PC-9 (cell line): ENCODE data around the gene NPIPB2. TPM values are rescaled to one million over a fixed set of nuclear protein-coding genes. Genes with fewer than 3 reads are reported as not detected.
"Not testable (repeated sequence)": the region's sequence is repeated elsewhere in the genome, so short reads cannot be mapped to it uniquely, and the experiment has no call there.

ENCODE experiments used
- BruUV-seq: library from RNA; stranded (reverse); fragments of 400-500 nt; replicated peaks from 2 replicates; lab custom pipeline; 2021; lab: Mats Ljungman, UMichigan
- CTCF ChIA-PET: fragments of 300-600 bp; sonication (Branson Sonifier 250); formaldehyde crosslinking; loops from one replicate; lab custom pipeline; 2022; ENCODE audit warnings: antibody characterized with exemption; lab: Charles Lee
- POLR2A ChIA-PET: fragments of 300-600 bp; sonication (Branson Sonifier 250); formaldehyde crosslinking; loops from one replicate; lab custom pipeline; 2022; ENCODE audit warnings: antibody characterized with exemption; ENCODE audit not compliant: unreplicated experiment; lab: Charles Lee
- DNase-seq, 2 experiments: peaks; one replicate each; pipeline versions ENCODE4 v3.0.0 to v3.0.0-alpha.2; 2015 to 2022; ENCODE audit warnings: mixed read lengths in 1 of 2
- H2AFZ ChIP-seq: fragments of 200-600 bp; sonication (generic); 2 replicates; pipeline ENCODE4 v1.8.1; 2017; ENCODE audit warnings: antibody characterized with exemption
- H3F3A ChIP-seq: fragments of 200-600 bp; sonication (generic); 2 replicates; pipeline ENCODE4 v1.8.1; 2017; ENCODE audit warnings: antibody characterized with exemption, mild to moderate bottlenecking, low read depth; ENCODE audit not compliant: insufficient read depth
- H3K27ac ChIP-seq: fragments of 200-600 bp; sonication (generic); 2 replicates; pipeline ENCODE4 v1.6.1; 2016; ENCODE audit warnings: mixed run types
- H3K27me3 ChIP-seq: fragments of 200-600 bp; sonication (generic); 2 replicates; pipeline ENCODE4 v1.6.1; 2016; ENCODE audit warnings: low read depth, mixed run types; ENCODE audit not compliant: insufficient read depth
- H3K36me3 ChIP-seq: fragments of 200-600 bp; sonication (generic); 2 replicates; pipeline ENCODE4 v1.6.1; 2016; ENCODE audit warnings: low read depth, mixed run types
- H3K4me1 ChIP-seq: fragments of 200-600 bp; sonication (generic); replicated peaks from 2 replicates; pipeline ENCODE4 v1.6.1; 2016; ENCODE audit warnings: mixed run types; ENCODE audit not compliant: insufficient read depth
- H3K4me2 ChIP-seq: fragments of 200-600 bp; sonication (generic); 2 replicates; pipeline ENCODE4 v1.6.1; 2017; ENCODE audit warnings: mixed run types
- H3K4me3 ChIP-seq: fragments of 200-600 bp; sonication (generic); 2 replicates; pipeline ENCODE4 v1.6.1; 2016; ENCODE audit warnings: mixed run types
- H3K79me2 ChIP-seq: fragments of 200-600 bp; sonication (generic); 2 replicates; pipeline ENCODE4 v1.6.1; 2017; ENCODE audit warnings: low read depth, mixed run types
- H3K9me2 ChIP-seq: fragments of 200-600 bp; sonication (generic); 2 replicates; pipeline ENCODE4 v1.8.1; 2017; ENCODE audit warnings: mild to moderate bottlenecking; ENCODE audit not compliant: insufficient read depth
- H3K9me3 ChIP-seq: fragments of 200-600 bp; sonication (generic); 2 replicates; pipeline ENCODE4 v1.8.1; 2016; ENCODE audit warnings: low read depth; ENCODE audit not compliant: insufficient read depth
- H4K20me1 ChIP-seq: fragments of 200-600 bp; sonication (generic); 2 replicates; pipeline ENCODE4 v1.8.1; 2017; ENCODE audit not compliant: insufficient read depth
- CTCF ChIP-seq: fragments of 200-600 bp; sonication (generic); conservative IDR thresholded peaks from 2 replicates; pipeline ENCODE4 v1.6.1; 2017; ENCODE audit warnings: mixed run types, antibody characterized with exemption, mild to moderate bottlenecking, moderate library complexity
- EZH2 ChIP-seq: fragments of 200-600 bp; sonication (generic); IDR thresholded peaks from 2 replicates; pipeline ENCODE4 v1.8.0; 2017; ENCODE audit warnings: antibody characterized with exemption, low read depth
- intact Hi-C: fragments of 100-400 bp; cut with micrococcal nuclease; formaldehyde crosslinking; loops from one replicate; pipeline ENCODE4 v1.10.0; 2022; ENCODE audit not compliant: unreplicated experiment
- total RNA-seq: library from RNA; stranded (reverse); gene quantifications from 2 replicates; pipeline ENCODE4 v1.2.3, GENCODE V29; 2021

NPIPB2 gene
- total RNA-seq, 1 experiment from 2014 or later, result 43.3 TPM

GRCh38 chr16:11964761-11965551 is 23.1 kb upstream of the NPIPB2 start, which contains the start of gene TNFRSF17:
Gene TNFRSF17, plus strand, starts transcription at chr16:11965210. Its CDS starts 115 bp downstream, at chr16:11965325.
- Histone ChIP-seq H4K20me1 (no peaks in the 10 kb centered on the region), H3K36me3 (no peaks in the 10 kb centered on the region), H3K9me2 (no peaks in the 10 kb centered on the region), H3K27ac (no peak within 1 kb of the TSS), H2AFZ (no peak within 1 kb of the TSS), H3K9me3 (no peaks in the 10 kb centered on the region), H3K4me3 (no peak within 1 kb of the TSS), H3K79me2 (no peaks in the 10 kb centered on the region), H3K27me3 (no peaks in the 10 kb centered on the region), H3K4me2 (no peak within 1 kb of the TSS), H3F3A (peaks cover 5% of the 10 kb centered on the region), H3K4me1 (no peaks in the 10 kb centered on the region)
- no peak for TF ChIP-seq EZH2
- TF ChIP-seq CTCF, result no peak
- DNase-seq, result no peak
- ChIA-PET POLR2A (no interaction called here), CTCF (interaction anchor here (0.6 kb wide), 1 partner anchor 70 kb away, joined by 5 read pairs; no protein-coding TSS in a partner anchor)
- intact Hi-C loops, result no loop called here
- no TSS peak for BruUV-seq

- Histone ChIP-seq H3K9me2 (no peaks in the 10 kb centered on the region), H3K4me2 (no peak overlapping the region), H3K79me2 (no peaks in the 10 kb centered on the region), H3F3A (peaks cover 5% of the 10 kb centered on the region), H2AFZ (no peak overlapping the region), H3K4me3 (no peak overlapping the region), H3K27ac (no peak overlapping the region), H3K9me3 (no peaks in the 10 kb centered on the region), H3K4me1 (no peaks in the 10 kb centered on the region), H4K20me1 (no peaks in the 10 kb centered on the region), H3K36me3 (no peaks in the 10 kb centered on the region), H3K27me3 (no peaks in the 10 kb centered on the region)
- no peak for DNase-seq
- BruUV-seq, result no TSS peak
- intact Hi-C loops, result no loop called here
- CTCF ChIA-PET, result no interaction called here
- POLR2A ChIA-PET, result no interaction called here
- TF ChIP-seq EZH2 (no peak), CTCF (no peak)
Observed at GRCh38 chr16:11963706-11964105, 21.9 kb upstream of the NPIPB2 start.

- H3F3A ChIP-seq, intact Hi-C loops, H3K27me3 ChIP-seq, H2AFZ ChIP-seq, H3K4me3 ChIP-seq, BruUV-seq, H3K79me2 ChIP-seq, H3K9me2 ChIP-seq, H3K9me3 ChIP-seq, H4K20me1 ChIP-seq, DNase-seq, H3K4me2 ChIP-seq, H3K36me3 ChIP-seq, H3K27ac ChIP-seq, H3K4me1 ChIP-seq, POLR2A ChIA-PET: not testable (repeated sequence)
- CTCF ChIA-PET, result interaction anchor here (0.6 kb wide), 1 partner anchor 11 kb away, joined by 4 read pairs; no protein-coding TSS in a partner anchor
Observed at GRCh38 chr16:11962978-11963377, 21.1 kb upstream of the NPIPB2 start.

GRCh38 chr16:11962457-11962856 is 20.6 kb upstream of the NPIPB2 start:
- CTCF ChIA-PET, result not testable (repeated sequence)

More at GRCh38 chr16:11962457-11962856, 20.6 kb upstream of the NPIPB2 start:
- H3K27me3 ChIP-seq, H3K9me2 ChIP-seq, H3K4me1 ChIP-seq, intact Hi-C loops, H3K79me2 ChIP-seq, H3K27ac ChIP-seq, H3K9me3 ChIP-seq, BruUV-seq, H3K4me3 ChIP-seq, H3K36me3 ChIP-seq, H3F3A ChIP-seq, H4K20me1 ChIP-seq, DNase-seq, H3K4me2 ChIP-seq, H2AFZ ChIP-seq, POLR2A ChIA-PET: not testable (repeated sequence)
